H1 (cell line): ENCODE results near the gene ACSF3. TPM values are rescaled to one million over a fixed set of nuclear protein-coding genes. Genes with fewer than 3 reads are reported as not detected.

Experiments used
- CTCF ChIA-PET: fragments of 300-600 bp; sonication (Branson Sonifier 250); formaldehyde crosslinking; loops from one replicate; lab custom pipeline; 2021; ENCODE audit not compliant: partially characterized antibody; lab: Charles Lee
- POLR2A ChIA-PET: fragments of 300-600 bp; sonication (Branson Sonifier 250); formaldehyde crosslinking; loops from one replicate; lab custom pipeline; 2021; ENCODE audit warnings: inconsistent platforms; ENCODE audit not compliant: partially characterized antibody; lab: Charles Lee
- DNase-seq, 2 experiments: peaks; one replicate each; pipeline versions ENCODE4 v3.0.0 to v3.0.0-alpha.2; 2010 to 2022; ENCODE audit warnings: low spot score in 2 of 2, low read depth in 1 of 2, mixed read lengths in 1 of 2
- FAIRE-seq: peaks from 2 replicates; lab custom pipeline; 2011; peaks lifted over from hg19 to GRCh38; lab: Jason Lieb, UNC
- H2AFZ ChIP-seq: 2 replicates; pipeline ENCODE4 v1.8.1; 2012; ENCODE audit warnings: low read length, inconsistent platforms
- H2AK5ac ChIP-seq: 2 replicates; pipeline ENCODE4 v1.6.1; 2013; ENCODE audit warnings: low read depth, low read length
- H2BK120ac ChIP-seq: replicated peaks from 2 replicates; pipeline ENCODE3; 2013; ENCODE audit warnings: low read depth, low read length, inconsistent platforms
- H2BK12ac ChIP-seq: 2 replicates; pipeline ENCODE4 v1.6.1; 2013; ENCODE audit warnings: low read depth, low read length
- H2BK15ac ChIP-seq: 2 replicates; pipeline ENCODE4 v1.6.1; 2013; ENCODE audit warnings: low read length
- H2BK20ac ChIP-seq: 2 replicates; pipeline ENCODE4 v1.6.1; 2013; ENCODE audit warnings: low read length
- H2BK5ac ChIP-seq: 2 replicates; pipeline ENCODE4 v1.6.1; 2013; ENCODE audit warnings: low read depth, low read length
- H3K14ac ChIP-seq: 2 replicates; pipeline ENCODE4 v1.6.1; 2013; ENCODE audit warnings: inconsistent platforms; ENCODE audit not compliant: insufficient read length
- H3K18ac ChIP-seq: 2 replicates; pipeline ENCODE4 v1.6.1; 2013; ENCODE audit warnings: low read length; ENCODE audit errors: extremely low read depth
- H3K23ac ChIP-seq: 2 replicates; pipeline ENCODE4 v1.6.1; 2013; ENCODE audit warnings: inconsistent platforms; ENCODE audit not compliant: insufficient read length
- H3K23me2 ChIP-seq: 2 replicates; pipeline ENCODE4 v1.6.1; 2013; ENCODE audit warnings: low read depth, low read length
- H3K27ac ChIP-seq: 2 replicates; pipeline ENCODE4 v1.6.1; 2011; ENCODE audit warnings: low read depth, low read length, inconsistent platforms
- H3K27me3 ChIP-seq, 4 experiments: replicated peaks in 1 of 4; 1 replicate in 1 of 4; 2 replicates in 3 of 4; pipeline versions ENCODE4 v1.6.1 to v1.8.1; 2011 to 2013; ENCODE audit warnings: low read length in 3 of 4, mild to moderate bottlenecking in 3 of 4, inconsistent platforms in 2 of 4, mixed read lengths in 2 of 4, moderate library complexity in 1 of 4; ENCODE audit not compliant: control insufficient read depth in 3 of 4, insufficient read depth in 3 of 4; ENCODE audit errors: extremely low read depth in 1 of 4
- H3K36me3 ChIP-seq, 4 experiments: 2 replicates each; pipeline versions ENCODE4 v1.6.1 to v1.8.1; 2011 to 2013; ENCODE audit warnings: mild to moderate bottlenecking in 4 of 4, low read length in 3 of 4, moderate library complexity in 2 of 4, control low read depth in 1 of 4, inconsistent platforms in 1 of 4; ENCODE audit not compliant: insufficient read depth in 4 of 4, control insufficient read depth in 2 of 4
- H3K4ac ChIP-seq: replicated peaks from 2 replicates; pipeline ENCODE3; 2013; ENCODE audit warnings: low read length, low read depth, mixed read lengths, inconsistent platforms; ENCODE audit not compliant: insufficient read length
- H3K4me1 ChIP-seq, 4 experiments: replicated peaks in 1 of 4; 1 replicate in 1 of 4; 2 replicates in 3 of 4; pipeline versions ENCODE4 v1.6.1 to v1.8.1; 2011 to 2013; ENCODE audit warnings: low read length in 3 of 4, inconsistent platforms in 2 of 4, mixed read lengths in 1 of 4; ENCODE audit not compliant: insufficient read depth in 4 of 4, control insufficient read depth in 3 of 4
- H3K4me2 ChIP-seq, 2 experiments: 2 replicates each; pipeline versions ENCODE4 v1.6.1 to v1.8.1; 2011 to 2013; ENCODE audit warnings: low read depth in 2 of 2, low read length in 2 of 2, control low read depth in 1 of 2, inconsistent platforms in 1 of 2, mild to moderate bottlenecking in 1 of 2; ENCODE audit not compliant: insufficient read depth in 1 of 2
- H3K4me3 ChIP-seq, 4 experiments: fragments of 200-600, 300-600 bp in 1 of 4; sonication (generic), shearing (Covaris generic), sonication (Bioruptor Twin) in 1 of 4; 2 replicates each; pipeline versions ENCODE4 v1.5.1 to v1.8.1; 2011 to 2016; ENCODE audit warnings: low read length in 4 of 4, low read depth in 3 of 4, control low read depth in 2 of 4, inconsistent platforms in 2 of 4, mild to moderate bottlenecking in 2 of 4, mixed read lengths in 1 of 4, moderate library complexity in 1 of 4; ENCODE audit not compliant: insufficient read depth in 2 of 4; ENCODE audit errors: extremely low read depth in 1 of 4
- H3K56ac ChIP-seq: replicated peaks from 2 replicates; pipeline ENCODE3; 2013; ENCODE audit warnings: low read depth, mild to moderate bottlenecking, mixed read lengths, low read length, inconsistent platforms; ENCODE audit not compliant: insufficient read length
- H3K79me1 ChIP-seq: 2 replicates; pipeline ENCODE4 v1.6.1; 2013; ENCODE audit warnings: low read depth, low read length, control low read depth
- H3K79me2 ChIP-seq, 2 experiments: 2 replicates each; pipeline versions ENCODE4 v1.6.1 to v1.8.1; 2012 to 2013; ENCODE audit warnings: low read length in 2 of 2, mild to moderate bottlenecking in 2 of 2, inconsistent platforms in 1 of 2; ENCODE audit not compliant: insufficient read depth in 2 of 2, control insufficient read depth in 1 of 2
- H3K9ac ChIP-seq, 4 experiments: replicated peaks in 1 of 4; 1 replicate in 1 of 4; 2 replicates in 3 of 4; pipeline versions ENCODE4 v1.6.1 to v1.8.1; 2011 to 2013; ENCODE audit warnings: low read depth in 3 of 4, low read length in 3 of 4, control low read depth in 2 of 4, mild to moderate bottlenecking in 2 of 4, moderate library complexity in 2 of 4, inconsistent platforms in 1 of 4; ENCODE audit errors: extremely low read depth in 1 of 4
- H3K9me3 ChIP-seq, 2 experiments: 2 replicates each; pipeline versions ENCODE4 v1.6.1 to v1.8.1; 2012 to 2013; ENCODE audit warnings: mild to moderate bottlenecking in 2 of 2, moderate library complexity in 2 of 2, control low read depth in 1 of 2, inconsistent platforms in 1 of 2, low read depth in 1 of 2, low read length in 1 of 2, mixed read lengths in 1 of 2; ENCODE audit not compliant: insufficient read depth in 2 of 2
- H4K20me1 ChIP-seq, 2 experiments: replicated peaks in 1 of 2; 2 replicates each; pipeline versions ENCODE3 to v1.8.1; 2011 to 2013; ENCODE audit warnings: inconsistent platforms in 2 of 2, low read length in 2 of 2, mild to moderate bottlenecking in 1 of 2; ENCODE audit not compliant: insufficient read depth in 2 of 2, control insufficient read depth in 1 of 2
- H4K5ac ChIP-seq: 2 replicates; pipeline ENCODE4 v1.6.1; 2013; ENCODE audit warnings: low read length, low read depth, mixed read lengths, inconsistent platforms; ENCODE audit not compliant: insufficient read length
- H4K8ac ChIP-seq: 2 replicates; pipeline ENCODE4 v1.8.0; 2013; ENCODE audit warnings: mild to moderate bottlenecking, moderate library complexity, low read length, inconsistent platforms; ENCODE audit not compliant: insufficient read depth; ENCODE audit errors: extremely low read depth
- H4K91ac ChIP-seq: replicated peaks from 2 replicates; pipeline ENCODE3; 2013; ENCODE audit warnings: low read length, mixed read lengths, inconsistent platforms; ENCODE audit not compliant: insufficient read length
- GABPA ChIP-seq: IDR thresholded peaks from 2 replicates; pipeline ENCODE4 v1.6.1; 2011; ENCODE audit warnings: mild to moderate bottlenecking, low read length, moderate library complexity, borderline replicate concordance; ENCODE audit not compliant: insufficient read depth
- GTF2F1 ChIP-seq: IDR thresholded peaks from 2 replicates; pipeline ENCODE4 v1.6.1; 2012; ENCODE audit warnings: low read depth, low read length, improper control_type of control experiment, borderline replicate concordance
- RNF2 ChIP-seq: fragments of 200-900, 300-1000 bp; sonication (generic); IDR thresholded peaks from 2 replicates; pipeline ENCODE4 v1.7.1; 2016; ENCODE audit warnings: borderline replicate concordance, low read depth, mild to moderate bottlenecking, antibody characterized with exemption, low read length; ENCODE audit not compliant: poor library complexity, severe bottlenecking; ENCODE audit errors: missing control alignments
- SUZ12 ChIP-seq: fragments of 200-600 bp; sonication (generic); IDR thresholded peaks from 2 replicates; pipeline ENCODE4 v1.6.1; 2012; ENCODE audit warnings: mild to moderate bottlenecking, inconsistent platforms, low read length, moderate library complexity, mixed read lengths
- WGBS, 2 experiments: shearing (Covaris generic) in 1 of 2; methylation state at CpG; one replicate each; pipeline versions ENCODE4 v1.1.6 to v1.1.7; 2013 to 2015; ENCODE audit warnings: low lambda C conversion rate in 2 of 2, mixed read lengths in 2 of 2, inconsistent platforms in 1 of 2, low coverage in 1 of 2, missing lambda C conversion rate in 1 of 2; ENCODE audit not compliant: insufficient replicate concordance in 2 of 2, insufficient coverage in 1 of 2, insufficient read length in 1 of 2; ENCODE audit errors: extremely low coverage in 1 of 2, missing lambda C conversion rate in 1 of 2; 5-methylcytosine and 5-hydroxymethylcytosine counted together
- polyA plus RNA-seq, 7 experiments: library from polyadenylated mRNA; depleted of rRNA in 3 of 7; stranded (reverse) in 5 of 7; unstranded in 2 of 7; fragments of >200 nt in 5 of 7; fragments of 200-250 nt in 2 of 7; gene quantifications; 1 replicate in 5 of 7; 2 replicates in 1 of 7; 4 replicates in 1 of 7; pipeline versions ENCODE4 v1.2.1 to v1.2.3, GENCODE V29; 2011 to 2013; ENCODE audit warnings: missing spikeins in 2 of 7, mixed read lengths in 2 of 7
- total RNA-seq: library from RNA; stranded (reverse); fragmentation: NEBNext Ultra II Directional; extraction: Animal tissue kit (Norgen Biotek cat#: 25700); gene quantifications from 2 replicates; pipeline ENCODE4 v1.2.1, GENCODE V29; 2021

Gene ACSF3
- total and polyA plus RNA-seq, 2 of the 8 experiments (the other 6 are each of a cell fraction or from before 2014, with no cell fraction given), result 15.6 to 22.9 TPM

GRCh38 chr16:89174877-89175276 lies 81.2 kb downstream of the ACSF3 start:
- H3K4ac ChIP-seq, result no peak overlapping the region
- WGBS, 2 experiments, result 90% methylated on average over 14 of the region's 14 CpGs; no CpG with 5 or more reads in 1 of the 2 experiments
- peaks cover 0 to 7% (median 3%) of the 10 kb centered on the region in 4 experiments; a peak in 4 of 7 replicates for H3K27me3 ChIP-seq
- H3K4me2 ChIP-seq, result no peak overlapping the region
- H3K79me1 ChIP-seq, result no peaks in the 10 kb centered on the region
- no peak overlapping the region for H4K5ac ChIP-seq
- no peaks in the 10 kb centered on the region for H3K79me2 ChIP-seq
- no peaks in the 10 kb centered on the region for H3K9me3 ChIP-seq
- no peak overlapping the region for H3K9ac ChIP-seq
- peak in 1 of 2 experiments; percentile 35 for DNase-seq
- no peak overlapping the region for H2BK15ac ChIP-seq
- no peak overlapping the region for H3K27ac ChIP-seq
- H3K23me2 ChIP-seq, result peaks cover 5% of the 10 kb centered on the region
- H2BK120ac ChIP-seq, result peak overlapping the region; percentile 14
- no peak overlapping the region for H3K56ac ChIP-seq
- H2AFZ ChIP-seq, result no peak overlapping the region
- H3K18ac ChIP-seq, result peak overlapping the region; percentile 19; the same call in 1 of the 2 replicates
- H2AK5ac ChIP-seq, result peak overlapping the region; percentile 93; the same call in 1 of the 2 replicates
- no peak overlapping the region for H3K23ac ChIP-seq
- H3K36me3 ChIP-seq, result no peaks in the 10 kb centered on the region
- H3K14ac ChIP-seq, result no peak overlapping the region
- H4K8ac ChIP-seq, result peak overlapping the region; percentile 25; the same call in 1 of the 2 replicates
- TF ChIP-seq RNF2 (no peak), GABPA (no peak), GTF2F1 (no peak), SUZ12 (no peak)
- H4K91ac ChIP-seq, result no peak overlapping the region
- H2BK12ac ChIP-seq, result peak overlapping the region; percentile 80; the same call in 1 of the 2 replicates
- H3K4me3 ChIP-seq, result no peak overlapping the region
- ChIA-PET POLR2A (interaction anchor here (1.2 to 2.3 kb wide), 4 partner anchors 8 to 363 kb away, joined by 4 to 9 read pairs (median 5); partner anchors contain the start of gene APRT), CTCF (interaction anchor here (1.4 to 3.0 kb wide), 2 partner anchors 15 to 41 kb away, joined by 5 to 10 read pairs; no protein-coding TSS in a partner anchor)
- no peak for FAIRE-seq
- H3K4me1 ChIP-seq, result peaks cover 0 to 26% (median 17%) of the 10 kb centered on the region in 4 experiments; a peak in 6 of 7 replicates
- no peak overlapping the region for H2BK20ac ChIP-seq
- H4K20me1 ChIP-seq, result peaks cover 0 to 3% of the 10 kb centered on the region in 2 experiments
- peak overlapping the region; percentile 60; the same call in 1 of the 2 replicates for H2BK5ac ChIP-seq
